HG02870 (cell line): Measurements from ENCODE around the gene ANKRD13B.

Experiments used
- ATAC-seq: cut with Tn5 transposase; IDR thresholded peaks from one replicate; pipeline ENCODE4 v1.9.1; 2021; ENCODE audit warnings: mild to moderate bottlenecking, moderate library complexity; ENCODE audit not compliant: unreplicated experiment

ANKRD13B gene

DNA sequence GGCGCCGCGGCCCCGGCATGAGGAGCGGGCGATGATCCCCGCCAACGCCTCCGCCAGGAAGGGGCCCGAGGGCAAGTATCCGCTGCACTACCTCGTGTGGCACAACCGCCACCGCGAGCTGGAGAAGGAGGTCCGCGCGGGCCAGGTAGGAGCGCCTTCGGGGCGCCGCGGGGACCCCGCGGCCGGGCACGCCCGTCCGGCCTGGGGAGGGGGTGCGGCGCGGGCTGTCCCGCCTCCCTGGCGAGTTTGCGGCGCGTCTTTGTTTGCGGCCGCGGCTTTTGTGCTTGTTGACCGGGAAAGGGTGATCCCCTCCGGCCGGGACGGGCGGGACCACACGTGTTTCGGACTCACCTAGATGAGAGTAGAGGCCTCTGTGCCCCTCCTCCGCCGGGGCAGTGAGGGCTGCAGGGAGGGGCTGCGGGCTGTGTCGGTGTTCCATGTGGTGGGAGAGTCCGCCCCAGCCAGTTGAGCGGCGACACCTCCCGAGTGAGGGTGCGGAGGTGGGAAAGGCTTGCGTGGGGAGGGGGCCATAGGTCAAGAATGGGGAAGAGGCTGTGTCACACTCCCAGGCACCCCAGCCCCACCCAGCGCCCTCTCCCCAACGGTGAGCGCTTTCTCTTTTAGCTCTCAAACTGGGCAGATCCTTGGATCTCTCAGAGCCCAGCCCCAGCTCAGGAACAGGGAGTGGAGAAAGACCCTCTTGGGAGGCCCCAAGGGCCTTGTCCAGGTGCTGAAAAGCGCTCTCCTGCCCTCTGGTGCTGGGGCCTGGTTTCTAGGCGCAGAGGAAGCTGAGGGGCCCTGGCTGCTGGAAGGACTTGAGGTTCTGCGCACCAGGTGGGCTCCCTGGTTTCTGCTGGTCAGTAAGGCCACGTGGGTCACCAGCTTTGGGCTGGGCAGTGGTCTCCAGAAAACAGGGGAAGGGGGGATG lies 923 bp downstream of the ANKRD13B start:
- ATAC-seq = no peak

GRCh38 chr17:29594519-29595090 lies 1.7 kb downstream of the ANKRD13B start:
- ATAC-seq = no peak

- no peak for ATAC-seq
Observed at GRCh38 chr17:29595107-29595942, 2.4 kb downstream of the ANKRD13B start.

- no peak for ATAC-seq
Observed at GRCh38 chr17:29595943-29596774, 3.2 kb downstream of the ANKRD13B start.

- ATAC-seq = no peak
Observed at GRCh38 chr17:29596811-29597210, 3.9 kb downstream of the ANKRD13B start.

DNA sequence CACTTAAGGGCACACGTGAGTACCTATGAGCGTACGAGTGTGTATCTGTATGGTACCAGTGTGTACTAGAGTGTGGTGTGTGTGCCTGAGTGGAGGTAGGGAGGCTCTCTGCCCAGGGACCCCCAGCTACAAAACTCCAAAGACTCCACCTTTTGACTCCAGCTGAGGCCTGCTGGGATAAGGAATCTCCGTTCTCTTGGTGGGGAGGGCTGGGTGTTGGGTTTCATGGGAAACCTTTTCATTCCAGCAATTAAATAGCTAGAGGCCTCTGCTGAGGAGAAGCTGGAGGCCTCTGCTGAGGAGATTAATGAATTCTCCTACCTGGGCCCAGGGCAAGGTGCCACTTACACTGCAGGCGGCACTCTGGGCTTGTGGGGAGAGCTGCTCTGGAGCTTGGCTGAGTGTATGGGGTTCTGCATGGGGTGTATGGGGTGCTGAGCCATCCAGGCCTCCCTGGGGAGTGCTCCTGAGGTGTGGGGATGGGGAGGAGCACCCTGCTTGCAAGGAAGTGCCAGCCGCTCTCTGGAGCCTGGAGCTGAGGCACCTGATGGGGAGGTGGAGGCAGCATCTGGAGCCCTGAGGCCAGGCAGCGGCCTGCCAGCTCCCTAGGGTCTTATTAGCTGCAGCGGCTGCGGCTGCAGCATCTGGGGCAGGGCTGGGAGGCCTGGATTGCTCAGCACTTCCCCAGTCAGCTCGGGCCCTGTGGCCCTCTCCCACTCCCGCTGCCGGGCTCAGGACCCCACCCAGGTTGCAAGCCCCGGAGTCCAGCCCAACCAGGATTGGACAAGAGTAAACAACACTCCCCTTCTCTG lies 4.6 kb downstream of the ANKRD13B start:
- ATAC-seq = no peak

DNA sequence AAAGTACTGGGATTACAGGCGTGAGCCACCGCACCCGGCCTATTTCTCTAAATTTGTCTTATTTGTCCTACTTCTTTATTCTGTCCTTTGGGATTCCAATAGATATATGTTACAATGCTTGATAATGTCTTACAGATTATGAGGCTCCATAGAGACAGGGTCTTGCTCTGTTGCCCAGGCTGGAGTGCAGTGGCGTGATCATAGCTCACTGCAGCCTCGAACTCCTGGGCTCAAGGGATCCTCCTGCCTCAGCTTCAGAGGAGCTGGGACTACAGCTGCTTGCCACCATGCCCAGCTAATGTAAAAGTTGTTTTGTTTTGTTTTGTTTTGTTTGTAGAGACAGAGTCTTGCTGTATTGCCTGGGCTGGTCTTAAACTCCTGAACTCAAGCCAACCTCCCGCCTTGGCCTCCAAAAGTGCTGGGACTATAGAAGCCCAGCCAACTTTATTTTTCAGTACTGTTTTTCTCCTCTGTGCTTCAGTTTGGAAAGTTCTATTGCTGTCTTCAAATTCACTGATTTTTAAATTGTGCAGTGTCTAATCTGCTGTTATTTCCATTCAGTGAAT lies 10.3 kb downstream of the ANKRD13B start:
- no peak for ATAC-seq

GRCh38 chr17:29607557-29608195 lies 14.7 kb downstream of the ANKRD13B start:
- no peak for ATAC-seq

- ATAC-seq = no peak
Observed at GRCh38 chr17:29608986-29609385, 16.1 kb downstream of the ANKRD13B start.

DNA sequence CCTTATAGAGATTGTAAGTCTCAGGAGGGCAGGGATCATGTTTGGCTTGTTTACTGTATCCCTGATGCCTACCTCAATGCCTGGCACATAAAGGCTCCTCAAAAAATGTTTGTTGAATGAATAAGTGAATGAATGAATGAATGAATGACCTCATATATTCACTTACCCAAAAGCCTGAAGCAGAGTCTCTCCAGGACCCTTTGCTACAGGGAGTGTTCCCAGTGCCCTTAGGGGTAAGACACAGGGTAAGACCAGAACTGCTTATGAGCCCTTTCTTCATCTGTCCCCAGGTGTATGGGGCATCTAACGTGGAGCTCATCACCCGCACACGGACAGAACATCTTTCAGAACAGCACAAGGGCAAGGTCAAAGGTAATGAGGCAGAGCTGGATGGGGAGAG lies 17.5 kb downstream of the ANKRD13B start:
- ATAC-seq = no peak

DNA sequence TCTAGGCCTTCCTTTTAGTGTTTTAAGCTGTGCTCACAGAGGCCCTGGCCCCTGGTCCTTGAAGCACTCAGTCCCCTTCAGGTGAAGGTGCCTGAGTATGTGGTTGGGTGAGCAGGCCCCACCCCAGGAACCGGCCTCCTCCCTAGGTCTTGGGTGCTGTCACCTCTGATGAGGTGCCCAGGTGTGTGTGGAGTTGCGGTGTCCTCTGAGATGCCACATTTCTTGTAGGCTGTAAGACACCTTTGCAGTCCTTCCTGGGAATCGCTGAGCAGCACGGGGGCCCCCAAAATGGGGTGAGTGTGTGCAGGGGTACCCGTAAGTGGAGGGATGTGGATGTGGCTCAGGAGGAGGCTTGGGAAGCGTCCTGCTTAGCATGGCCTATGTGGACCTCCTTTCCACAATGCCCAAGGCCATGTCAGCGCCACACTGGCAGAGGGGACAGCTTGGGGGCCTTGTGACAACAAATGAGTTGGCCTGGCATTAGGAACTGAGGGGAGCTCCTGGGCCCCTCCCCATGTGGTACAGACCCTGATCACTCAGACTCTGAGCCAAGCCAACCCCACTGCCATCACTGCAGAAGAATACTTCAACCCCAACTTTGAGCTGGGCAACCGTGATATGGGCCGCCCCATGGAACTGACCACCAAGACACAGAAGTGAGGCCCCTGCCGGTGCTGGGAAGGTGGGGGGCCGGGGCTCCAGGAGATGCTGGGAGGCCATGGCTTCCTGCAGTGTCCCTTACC lies 18.6 kb downstream of the ANKRD13B start:
- ATAC-seq = no peak

- ATAC-seq = no peak
Observed at GRCh38 chr17:29612094-29612403, 19.1 kb downstream of the ANKRD13B start.

GRCh38 chr17:29612404-29613280 lies 19.7 kb downstream of the ANKRD13B start:
- no peak for ATAC-seq

DNA sequence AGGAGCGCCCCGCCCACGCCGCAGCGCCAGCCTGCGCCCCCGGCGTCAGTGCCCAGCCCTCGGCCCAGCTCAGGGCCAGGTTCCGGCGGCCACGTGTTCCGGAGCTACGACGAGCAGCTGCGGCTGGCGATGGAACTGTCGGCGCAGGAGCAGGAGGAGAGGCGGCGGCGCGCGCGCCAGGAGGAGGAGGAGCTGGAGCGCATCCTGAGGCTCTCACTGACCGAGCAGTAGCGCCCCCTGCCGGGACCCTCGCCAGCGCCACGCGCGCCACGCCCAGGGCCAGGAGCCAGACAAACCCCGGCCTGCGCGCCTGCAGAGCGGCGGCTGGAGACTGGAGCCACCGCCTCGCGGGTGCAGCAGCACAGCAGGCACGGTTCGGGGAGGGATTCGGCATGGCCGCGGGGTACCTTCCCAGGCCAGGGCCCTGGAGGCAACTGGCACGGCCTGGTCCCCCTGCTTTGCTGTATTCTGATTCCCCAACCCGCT lies 20.5 kb downstream of the ANKRD13B start:
- no peak for ATAC-seq

GRCh38 chr17:29613856-29614255 lies 20.9 kb downstream of the ANKRD13B start:
- ATAC-seq = no peak

GRCh38 chr17:29614349-29615047 lies 21.6 kb downstream of the ANKRD13B start:
- no peak for ATAC-seq

- no peak for ATAC-seq
Observed at GRCh38 chr17:29615048-29615385, 22.1 kb downstream of the ANKRD13B start.
